ENCODE results near the gene VILL.

DNA sequence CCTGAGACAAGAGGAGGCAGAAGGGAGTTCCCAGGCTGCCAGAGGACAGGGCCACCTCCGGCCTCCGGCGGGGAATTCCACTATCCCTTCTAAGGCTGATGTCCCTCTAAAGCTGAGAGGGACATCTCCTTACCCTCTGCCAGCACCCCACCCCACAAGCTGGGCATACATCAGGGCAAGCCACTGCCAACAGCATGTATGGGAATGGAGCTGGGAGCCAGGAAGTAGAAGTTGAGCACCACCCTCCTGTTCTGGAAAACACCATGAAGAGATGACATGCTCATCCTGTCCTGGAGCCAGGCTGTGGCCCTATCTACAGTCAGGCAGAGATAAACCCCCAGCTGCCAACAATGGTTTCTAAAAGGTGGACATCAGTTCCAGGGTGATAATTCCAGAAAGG, 31.7 kb downstream of the VILL start:
- TF ChIP-seq, protein P1, sequence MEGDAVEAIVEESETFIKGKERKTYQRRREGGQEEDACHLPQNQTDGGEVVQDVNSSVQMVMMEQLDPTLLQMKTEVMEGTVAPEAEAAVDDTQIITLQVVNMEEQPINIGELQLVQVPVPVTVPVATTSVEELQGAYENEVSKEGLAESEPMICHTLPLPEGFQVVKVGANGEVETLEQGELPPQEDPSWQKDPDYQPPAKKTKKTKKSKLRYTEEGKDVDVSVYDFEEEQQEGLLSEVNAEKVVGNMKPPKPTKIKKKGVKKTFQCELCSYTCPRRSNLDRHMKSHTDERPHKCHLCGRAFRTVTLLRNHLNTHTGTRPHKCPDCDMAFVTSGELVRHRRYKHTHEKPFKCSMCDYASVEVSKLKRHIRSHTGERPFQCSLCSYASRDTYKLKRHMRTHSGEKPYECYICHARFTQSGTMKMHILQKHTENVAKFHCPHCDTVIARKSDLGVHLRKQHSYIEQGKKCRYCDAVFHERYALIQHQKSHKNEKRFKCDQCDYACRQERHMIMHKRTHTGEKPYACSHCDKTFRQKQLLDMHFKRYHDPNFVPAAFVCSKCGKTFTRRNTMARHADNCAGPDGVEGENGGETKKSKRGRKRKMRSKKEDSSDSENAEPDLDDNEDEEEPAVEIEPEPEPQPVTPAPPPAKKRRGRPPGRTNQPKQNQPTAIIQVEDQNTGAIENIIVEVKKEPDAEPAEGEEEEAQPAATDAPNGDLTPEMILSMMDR (IDR thresholded peaks at IDR 0.05; ENCODE audit: extremely low read depth in 1 of 2, insufficient read depth in 1 of 2, low read depth in 1 of 2, low read length in 2 of 2), result no peak
- no peak for TF ChIP-seq POLR2AphosphoS5 (IDR thresholded peaks at IDR 0.05; ENCODE audit: insufficient read depth, low read depth, low read length)
- no peak for TF ChIP-seq POLR2A (IDR thresholded peaks at IDR 0.05; ENCODE audit: low read depth, low read length)
